Astrocyte (in vitro differentiated cells and primary cell): Measurements from ENCODE around the gene EGFLAM. TPM values are rescaled to one million over a fixed set of nuclear protein-coding genes. Genes with fewer than 3 reads are reported as not detected.
A peak's percentile ranks its signal among the peaks of the same experiment; 100 is the strongest.

Experiments used
- DNase-seq: peaks from one replicate; pipeline ENCODE4 v3.0.0-alpha.2; 2010; ENCODE audit warnings: low read depth
- FAIRE-seq: peaks from 2 replicates; lab custom pipeline; 2011; peaks lifted over from hg19 to GRCh38; lab: Jason Lieb, UNC
- H2AFZ ChIP-seq: 2 replicates; pipeline ENCODE4 v1.6.0; 2012; ENCODE audit warnings: low read depth, low read length, inconsistent platforms
- H3K27ac ChIP-seq: 2 replicates; pipeline ENCODE4 v1.5.1; 2011; ENCODE audit warnings: low read depth, low read length, inconsistent platforms
- H3K27me3 ChIP-seq: 2 replicates; pipeline ENCODE4 v1.6.0; 2011; ENCODE audit warnings: low read length, inconsistent platforms; ENCODE audit not compliant: insufficient read depth
- H3K36me3 ChIP-seq: 2 replicates; pipeline ENCODE4 v1.5.1; 2011; ENCODE audit warnings: low read length, inconsistent platforms; ENCODE audit not compliant: insufficient read depth
- H3K4me1 ChIP-seq: 2 replicates; pipeline ENCODE4 v1.5.1; 2011; ENCODE audit warnings: low read length, inconsistent platforms; ENCODE audit not compliant: insufficient read depth
- H3K4me2 ChIP-seq: 2 replicates; pipeline ENCODE4 v1.6.0; 2012; ENCODE audit warnings: low read length, inconsistent platforms
- H3K4me3 ChIP-seq: 2 replicates; pipeline ENCODE4 v1.5.1; 2011; ENCODE audit warnings: low read depth, mild to moderate bottlenecking, low read length, inconsistent platforms; ENCODE audit not compliant: insufficient read depth
- H3K79me2 ChIP-seq: 2 replicates; pipeline ENCODE4 v1.6.0; 2012; ENCODE audit warnings: mild to moderate bottlenecking, low read length, inconsistent platforms; ENCODE audit not compliant: insufficient read depth
- H3K9ac ChIP-seq: 2 replicates; pipeline ENCODE4 v1.6.0; 2012; ENCODE audit warnings: mild to moderate bottlenecking, low read length, inconsistent platforms
- H3K9me3 ChIP-seq: 2 replicates; pipeline ENCODE4 v1.5.1; 2012; ENCODE audit warnings: low read depth, mild to moderate bottlenecking, low read length, inconsistent platforms; ENCODE audit not compliant: insufficient read depth
- H4K20me1 ChIP-seq: 2 replicates; pipeline ENCODE4 v1.6.0; 2012; ENCODE audit warnings: low read length, inconsistent platforms; ENCODE audit not compliant: insufficient read depth
- H3K27ac Mint-ChIP-seq: one replicate; pipeline ENCODE4 v1.8.0; 2021; ENCODE audit warnings: mild to moderate bottlenecking, mixed read lengths; ENCODE audit not compliant: unreplicated experiment
- H3K27me3 Mint-ChIP-seq: one replicate; pipeline ENCODE4 v1.8.0; 2021; ENCODE audit warnings: low read depth, mixed read lengths; ENCODE audit not compliant: unreplicated experiment
- H3K36me3 Mint-ChIP-seq: one replicate; pipeline ENCODE4 v1.8.0; 2021; ENCODE audit warnings: low read depth, mixed read lengths; ENCODE audit not compliant: unreplicated experiment
- H3K4me1 Mint-ChIP-seq: one replicate; pipeline ENCODE4 v1.8.0; 2021; ENCODE audit warnings: low read depth, mixed read lengths; ENCODE audit not compliant: unreplicated experiment
- H3K4me3 Mint-ChIP-seq: one replicate; pipeline ENCODE4 v1.8.0; 2021; ENCODE audit warnings: mild to moderate bottlenecking, moderate library complexity, mixed read lengths; ENCODE audit not compliant: unreplicated experiment
- H3K9me3 Mint-ChIP-seq: one replicate; pipeline ENCODE4 v1.8.0; 2021; ENCODE audit warnings: mild to moderate bottlenecking, mixed read lengths; ENCODE audit not compliant: unreplicated experiment
- CTCF ChIP-seq: IDR thresholded peaks from 2 replicates; pipeline ENCODE4 v1.5.1; 2011; ENCODE audit warnings: low read depth, mild to moderate bottlenecking, inconsistent platforms, low read length, moderate library complexity; ENCODE audit not compliant: insufficient read depth
- EZH2 ChIP-seq: IDR thresholded peaks from 2 replicates; pipeline ENCODE4 v1.6.1; 2012; ENCODE audit warnings: mild to moderate bottlenecking, low read length, inconsistent platforms; ENCODE audit not compliant: insufficient read depth
- total RNA-seq: library from RNA; stranded (reverse); gene quantifications from 2 replicates; pipeline ENCODE4 v1.2.1, GENCODE V29; 2021

The EGFLAM gene
- total RNA-seq, 1 donor from 2014 or later, result 1.0 TPM

DNA sequence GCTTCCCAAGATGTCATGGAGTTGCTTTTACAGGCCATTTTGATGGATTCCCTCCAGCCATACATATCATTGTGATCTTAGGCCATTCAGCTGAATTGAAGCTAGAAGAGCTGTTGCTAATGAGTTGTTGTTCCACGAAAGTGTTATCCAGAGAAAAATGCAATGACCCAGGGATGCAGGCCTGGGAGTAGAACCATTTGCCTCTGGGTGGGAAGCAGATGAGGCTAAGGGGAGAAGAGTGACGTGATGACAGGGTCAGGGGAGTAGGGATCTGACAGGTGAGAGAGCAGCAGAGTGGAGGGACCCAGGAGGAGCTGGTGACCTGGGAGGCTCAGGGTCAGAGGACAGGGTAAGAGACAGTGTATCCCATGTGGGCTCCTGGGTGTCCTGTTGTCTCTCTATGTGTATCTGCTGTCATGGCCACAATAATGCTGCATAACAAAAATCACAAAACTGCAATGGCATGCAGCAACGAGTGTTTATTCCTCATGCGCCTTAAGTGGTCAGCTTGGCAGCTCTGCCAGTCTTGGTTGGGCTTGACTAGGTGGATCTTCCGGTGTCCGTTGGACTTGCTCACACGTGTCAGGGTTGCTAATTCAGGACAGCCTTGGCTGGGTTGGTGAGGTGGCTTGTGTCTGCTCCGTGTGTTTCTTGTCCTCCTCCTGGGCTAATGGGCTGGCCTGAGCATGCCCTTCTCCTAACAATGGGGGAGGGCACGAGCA is 207.5 kb downstream of the EGFLAM start:
- Mint-ChIP-seq H3K4me3 (no peak overlapping the region), H3K27me3 (peaks cover 5% of the 10 kb centered on the region), H3K9me3 (peaks cover 3% of the 10 kb centered on the region), H3K27ac (peak overlapping the region; percentile 47), H3K36me3 (peaks cover 3% of the 10 kb centered on the region), H3K4me1 (peaks cover 28% of the 10 kb centered on the region)
- H3K4me1 ChIP-seq, result peaks cover 54% of the 10 kb centered on the region
- H3K79me2 ChIP-seq, result no peaks in the 10 kb centered on the region
- H3K4me3 ChIP-seq, result no peak overlapping the region
- H3K4me2 ChIP-seq, result no peak overlapping the region
- TF ChIP-seq EZH2 (no peak), CTCF (no peak)
- no peak overlapping the region for H3K9ac ChIP-seq
- DNase-seq (no peak), FAIRE-seq (no peak)
- no peak overlapping the region for H3K27ac ChIP-seq
- H3K27me3 ChIP-seq, result no peaks in the 10 kb centered on the region
- no peaks in the 10 kb centered on the region for H4K20me1 ChIP-seq
- H3K9me3 ChIP-seq, result no peaks in the 10 kb centered on the region
- H2AFZ ChIP-seq, result no peak overlapping the region
- no peaks in the 10 kb centered on the region for H3K36me3 ChIP-seq

GRCh38 chr5:38466424-38467189 is 208.2 kb downstream of the EGFLAM start:
- peaks cover 28% of the 10 kb centered on the region for H3K4me1 Mint-ChIP-seq
- Histone ChIP-seq H4K20me1 (no peaks in the 10 kb centered on the region), H3K4me2 (peak overlapping the region; percentile 78), H3K36me3 (no peaks in the 10 kb centered on the region), H3K9me3 (no peaks in the 10 kb centered on the region), H3K79me2 (no peaks in the 10 kb centered on the region), H3K27me3 (no peaks in the 10 kb centered on the region), H3K4me1 (peaks cover 54% of the 10 kb centered on the region), H3K4me3 (no peak overlapping the region), H3K27ac (no peak overlapping the region), H2AFZ (peak overlapping the region; percentile 71), H3K9ac (peak overlapping the region; percentile 68)
- no peak for TF ChIP-seq CTCF
- no peak for TF ChIP-seq EZH2
- peak overlapping the region; percentile 47 for H3K27ac Mint-ChIP-seq
- DNase-seq, result no peak
- peaks cover 3% of the 10 kb centered on the region for H3K9me3 Mint-ChIP-seq
- H3K36me3 Mint-ChIP-seq, result peaks cover 3% of the 10 kb centered on the region
- no peak overlapping the region for H3K4me3 Mint-ChIP-seq
- FAIRE-seq, result no peak
- H3K27me3 Mint-ChIP-seq, result peaks cover 6% of the 10 kb centered on the region
